ENCODE data around the gene LSAMP. TPM values are rescaled to one million over a fixed set of nuclear protein-coding genes. Genes with fewer than 3 reads are reported as not detected.

Gene LSAMP
- total RNA-seq, 1 experiment from 2014 or later = 10.1 TPM

DNA sequence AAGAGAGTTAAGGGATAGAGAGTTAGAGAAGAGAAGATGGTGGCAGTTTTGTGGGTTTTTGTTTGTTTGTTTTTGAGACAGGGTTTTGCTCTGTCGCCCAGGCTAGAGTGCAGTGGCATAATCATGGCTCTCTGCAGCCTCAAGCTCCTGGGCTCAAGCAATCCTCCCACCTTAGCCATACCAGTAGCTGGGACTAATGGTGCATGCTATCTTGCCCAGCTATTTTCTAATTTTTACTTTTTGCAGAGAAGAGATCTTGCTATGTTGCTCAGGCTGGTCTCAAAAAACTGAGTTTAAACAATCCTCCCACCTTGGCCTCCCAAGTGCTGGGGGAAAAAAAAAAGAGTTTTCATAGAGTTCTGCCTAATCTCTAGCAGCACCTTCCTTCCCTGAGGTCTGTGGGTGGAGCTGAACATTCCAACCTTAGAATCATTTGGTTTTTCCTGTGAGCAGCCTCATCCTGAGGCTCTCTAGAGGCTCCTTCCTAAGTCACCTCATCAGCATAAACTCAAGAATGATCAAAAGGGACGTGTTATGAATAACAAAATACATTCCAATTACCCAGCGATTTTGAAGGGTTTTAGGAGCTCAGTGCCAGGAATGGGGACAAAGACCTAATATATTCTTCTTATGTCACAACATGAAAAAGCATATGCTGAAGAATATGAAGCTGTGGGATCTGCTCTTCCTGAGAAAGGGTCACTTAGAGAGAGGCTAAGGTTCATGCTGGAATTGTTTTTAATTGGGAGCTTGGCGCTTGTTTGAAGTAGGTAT lies 180.6 kb downstream of the LSAMP start:
- DNase-seq (ENCODE audit: low spot score) = peak; percentile 19
- H3K27ac ChIP-seq (ENCODE audit: low read depth, low read length, poor library complexity, severe bottlenecking) = no peak overlapping the region
- ChIA-PET CTCF (no interaction called here), POLR2A (ENCODE audit: low non-redundant PET) (no interaction called here)
- no peak for TF ChIP-seq EZH2 (IDR thresholded peaks at IDR 0.05; ENCODE audit: borderline replicate concordance, low read depth, low read length, poor library complexity, severe bottlenecking)
- no peak for TF ChIP-seq CTCF (conservative IDR thresholded peaks at IDR 0.05; ENCODE audit: low read depth, low read length)
- H3K9me3 ChIP-seq (ENCODE audit: low read depth, low read length, poor library complexity, severe bottlenecking) = no peaks in the 10 kb centered on the region
- BruUV-seq (replicated peaks) = no TSS peak
- intact Hi-C loops (cut with micrococcal nuclease; ENCODE audit: unreplicated experiment) = no loop called here
- no peaks in the 10 kb centered on the region for H3K27me3 ChIP-seq (replicated peaks; ENCODE audit: insufficient read depth, low read depth, low read length, poor library complexity)
- H3K4me1 ChIP-seq (ENCODE audit: insufficient read depth, low read length, poor library complexity, severe bottlenecking) = peaks cover 14% of the 10 kb centered on the region
- no peaks in the 10 kb centered on the region for H3K36me3 ChIP-seq (ENCODE audit: insufficient read depth, low read length, poor library complexity, severe bottlenecking)
- H3K4me3 ChIP-seq (ENCODE audit: low read depth, low read length, poor library complexity, severe bottlenecking) = no peak overlapping the region

DNA sequence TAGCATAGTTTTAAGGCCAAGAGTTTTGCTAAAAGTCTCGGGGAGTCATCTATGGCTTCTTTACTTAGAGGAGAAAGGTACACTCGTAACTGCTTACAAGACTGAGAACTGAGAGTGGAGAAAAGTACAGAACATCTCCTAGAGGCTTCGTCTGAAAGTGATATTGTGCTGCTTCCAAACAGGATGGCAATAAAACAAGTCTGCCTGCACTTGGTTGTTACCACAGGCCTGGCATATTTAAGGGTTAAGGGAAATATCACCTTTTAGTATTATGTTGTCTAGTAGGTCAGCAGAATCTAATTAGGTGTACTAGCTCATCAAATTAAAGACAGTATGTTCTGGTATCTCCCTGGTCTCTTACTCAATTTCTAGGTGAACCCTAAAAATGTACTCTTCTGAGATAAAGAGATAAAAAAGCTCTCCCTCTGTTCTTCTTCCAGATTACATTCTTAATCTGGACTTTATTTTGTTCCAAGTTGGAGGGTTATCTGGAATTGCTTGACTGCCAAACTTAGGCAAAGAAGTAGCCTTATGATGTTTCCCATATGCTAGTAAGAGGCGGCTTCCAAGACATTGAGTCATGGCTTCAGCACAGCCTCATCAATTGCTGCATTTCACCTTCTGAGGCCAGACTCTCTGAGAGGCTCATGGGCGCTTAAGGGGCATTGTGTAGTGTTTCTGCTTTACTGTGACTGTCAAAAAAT lies 181.3 kb downstream of the LSAMP start:
- H3K9me3 ChIP-seq (ENCODE audit: low read depth, low read length, poor library complexity, severe bottlenecking) = no peaks in the 10 kb centered on the region
- DNase-seq (ENCODE audit: low spot score) = no peak
- POLR2A ChIA-PET (ENCODE audit: low non-redundant PET) = no interaction called here
- H3K4me1 ChIP-seq (ENCODE audit: insufficient read depth, low read length, poor library complexity, severe bottlenecking) = peaks cover 14% of the 10 kb centered on the region
- no peak overlapping the region for H3K4me3 ChIP-seq (ENCODE audit: low read depth, low read length, poor library complexity, severe bottlenecking)
- intact Hi-C loops (cut with micrococcal nuclease; ENCODE audit: unreplicated experiment) = no loop called here
- no peaks in the 10 kb centered on the region for H3K36me3 ChIP-seq (ENCODE audit: insufficient read depth, low read length, poor library complexity, severe bottlenecking)
- H3K27ac ChIP-seq (ENCODE audit: low read depth, low read length, poor library complexity, severe bottlenecking) = no peak overlapping the region
- no peaks in the 10 kb centered on the region for H3K27me3 ChIP-seq (replicated peaks; ENCODE audit: insufficient read depth, low read depth, low read length, poor library complexity)
- TF ChIP-seq CTCF (conservative IDR thresholded peaks at IDR 0.05; ENCODE audit: low read depth, low read length) = no peak
- TF ChIP-seq EZH2 (IDR thresholded peaks at IDR 0.05; ENCODE audit: borderline replicate concordance, low read depth, low read length, poor library complexity, severe bottlenecking) = no peak
- no TSS peak for BruUV-seq (replicated peaks)
- CTCF ChIA-PET = interaction anchor here (0.6 kb wide), 1 partner anchor 99 kb away, joined by 5 read pairs; no protein-coding TSS in a partner anchor

DNA sequence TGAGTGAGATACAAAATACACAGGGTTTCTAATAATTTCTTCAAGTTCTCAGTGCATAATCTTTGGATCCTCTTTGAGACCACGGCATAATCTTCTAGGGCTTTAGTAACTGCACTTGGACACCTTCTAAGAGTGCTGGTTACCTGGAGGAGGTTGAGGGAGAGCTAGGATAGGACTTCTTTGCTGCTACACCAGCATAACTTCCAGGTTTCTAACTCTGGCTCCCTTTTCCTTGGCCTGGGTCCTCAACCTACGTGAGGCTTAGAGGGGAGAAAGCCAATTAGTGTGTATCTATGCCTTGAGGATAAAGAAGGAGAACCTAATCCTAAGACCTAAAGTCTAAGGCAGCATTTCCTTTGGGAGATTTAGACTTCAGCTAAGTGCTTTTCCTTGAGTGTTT lies 184.8 kb downstream of the LSAMP start:
- Histone ChIP-seq H3K9me3 (ENCODE audit: low read depth, low read length, poor library complexity, severe bottlenecking) (no peaks in the 10 kb centered on the region), H3K36me3 (ENCODE audit: insufficient read depth, low read length, poor library complexity, severe bottlenecking) (no peaks in the 10 kb centered on the region), H3K27ac (ENCODE audit: low read depth, low read length, poor library complexity, severe bottlenecking) (no peak overlapping the region), H3K27me3 (replicated peaks; ENCODE audit: insufficient read depth, low read depth, low read length, poor library complexity) (no peaks in the 10 kb centered on the region), H3K4me1 (ENCODE audit: insufficient read depth, low read length, poor library complexity, severe bottlenecking) (peaks cover 7% of the 10 kb centered on the region), H3K4me3 (ENCODE audit: low read depth, low read length, poor library complexity, severe bottlenecking) (no peak overlapping the region)
- CTCF ChIA-PET = no interaction called here
- intact Hi-C loops (cut with micrococcal nuclease; ENCODE audit: unreplicated experiment) = no loop called here
- POLR2A ChIA-PET (ENCODE audit: low non-redundant PET) = no interaction called here
- no TSS peak for BruUV-seq (replicated peaks)
- TF ChIP-seq EZH2 (IDR thresholded peaks at IDR 0.05; ENCODE audit: borderline replicate concordance, low read depth, low read length, poor library complexity, severe bottlenecking) (no peak), CTCF (conservative IDR thresholded peaks at IDR 0.05; ENCODE audit: low read depth, low read length) (no peak)
- DNase-seq (ENCODE audit: low spot score) = no peak

Data from A673 (cell line).